Esophagus (tissue), 2 donors: Measurements from ENCODE around the gene ZDHHC20. TPM values are rescaled to one million over a fixed set of nuclear protein-coding genes. Genes with fewer than 3 reads are reported as not detected.

Experiments
- H3K27ac ChIP-seq, 2 donors: one replicate each; pipeline ENCODE4 v1.5.1; 2013; ENCODE audit warnings: low read depth in 2 of 2, mild to moderate bottlenecking in 2 of 2, inconsistent platforms in 1 of 2, low read length in 1 of 2, moderate library complexity in 1 of 2
- H3K27me3 ChIP-seq, 2 donors: one replicate each; pipeline ENCODE4 v1.6.1; 2013; ENCODE audit warnings: low read length in 2 of 2, control low read depth in 1 of 2, mild to moderate bottlenecking in 1 of 2; ENCODE audit not compliant: insufficient read depth in 2 of 2, control insufficient read depth in 1 of 2
- H3K36me3 ChIP-seq, 2 donors: one replicate each; pipeline ENCODE4 v1.6.1; 2013; ENCODE audit warnings: low read length in 1 of 2; ENCODE audit not compliant: control insufficient read depth in 2 of 2, insufficient read depth in 2 of 2
- H3K4me1 ChIP-seq, 2 donors: one replicate each; pipeline ENCODE4 v1.6.1; 2013; ENCODE audit warnings: low read length in 1 of 2; ENCODE audit not compliant: control insufficient read depth in 2 of 2, insufficient read depth in 2 of 2
- H3K4me3 ChIP-seq, 2 donors: one replicate each; pipeline ENCODE4 v1.5.1; 2013; ENCODE audit warnings: low read length in 2 of 2, mild to moderate bottlenecking in 2 of 2, low read depth in 1 of 2, moderate library complexity in 1 of 2
- H3K9me3 ChIP-seq, 2 donors: one replicate each; pipeline ENCODE4 v1.6.1; 2013; ENCODE audit warnings: mild to moderate bottlenecking in 2 of 2, low read depth in 1 of 2, low read length in 1 of 2, moderate library complexity in 1 of 2; ENCODE audit not compliant: control insufficient read depth in 2 of 2, insufficient read depth in 1 of 2
- WGBS, 2 donors: extraction: QIAGEN DNeasy Blood & Tissue Kit; methylation state at CpG; one replicate each; pipeline ENCODE4 v1.1.7; 2013; 5-methylcytosine and 5-hydroxymethylcytosine counted together
- polyA plus RNA-seq, 2 donors: library from polyadenylated mRNA; stranded (reverse); fragments of 200-250 nt; gene quantifications; one replicate each; pipeline ENCODE4 v1.2.3, GENCODE V29; 2013
- donor health status: healthy with polysubstance abuse.
- donor health status: Bipolar disorder and iron deficiency.

ZDHHC20 gene
- polyA plus RNA-seq, 2 donors, result 20.3 to 27.9 TPM

GRCh38 chr13:21355304-21355703, 103.8 kb downstream of the ZDHHC20 start:
- H3K27ac ChIP-seq, result no peak overlapping the region
- no peaks in the 10 kb centered on the region for H3K9me3 ChIP-seq
- no peaks in the 10 kb centered on the region for H3K27me3 ChIP-seq
- no peak overlapping the region for H3K4me3 ChIP-seq
- 82 to 86% methylated on average over 3 of the region's 3 CpGs for WGBS, 2 donors
- H3K4me1 ChIP-seq, result no peaks in the 10 kb centered on the region
- no peaks in the 10 kb centered on the region for H3K36me3 ChIP-seq

- WGBS, 2 donors, result 93 to 94% methylated on average over 13 of the region's 13 CpGs
- Histone ChIP-seq H3K27me3 (no peaks in the 10 kb centered on the region), H3K27ac (no peak overlapping the region), H3K4me3 (no peak overlapping the region), H3K36me3 (no peaks in the 10 kb centered on the region), H3K9me3 (no peaks in the 10 kb centered on the region), H3K4me1 (no peaks in the 10 kb centered on the region)
Observed at GRCh38 chr13:21354721-21355120, 104.4 kb downstream of the ZDHHC20 start.

GRCh38 chr13:21348488-21349120, 110.5 kb downstream of the ZDHHC20 start:
- H3K4me1 ChIP-seq, result no peaks in the 10 kb centered on the region
- H3K27me3 ChIP-seq, result no peaks in the 10 kb centered on the region
- H3K4me3 ChIP-seq, result no peak overlapping the region
- WGBS, 2 donors, result 74 to 79% methylated on average over 6 of the region's 6 CpGs
- H3K36me3 ChIP-seq, result no peaks in the 10 kb centered on the region
- H3K27ac ChIP-seq, result no peak overlapping the region
- H3K9me3 ChIP-seq, result no peaks in the 10 kb centered on the region

GRCh38 chr13:21347753-21348318, 111.3 kb downstream of the ZDHHC20 start:
- no peaks in the 10 kb centered on the region for H3K9me3 ChIP-seq
- H3K36me3 ChIP-seq, result no peaks in the 10 kb centered on the region
- H3K27me3 ChIP-seq, result no peaks in the 10 kb centered on the region
- no peak overlapping the region for H3K4me3 ChIP-seq
- no peak overlapping the region for H3K27ac ChIP-seq
- 89 to 90% methylated on average over 10 of the region's 10 CpGs for WGBS, 2 donors
- H3K4me1 ChIP-seq, result no peaks in the 10 kb centered on the region

DNA sequence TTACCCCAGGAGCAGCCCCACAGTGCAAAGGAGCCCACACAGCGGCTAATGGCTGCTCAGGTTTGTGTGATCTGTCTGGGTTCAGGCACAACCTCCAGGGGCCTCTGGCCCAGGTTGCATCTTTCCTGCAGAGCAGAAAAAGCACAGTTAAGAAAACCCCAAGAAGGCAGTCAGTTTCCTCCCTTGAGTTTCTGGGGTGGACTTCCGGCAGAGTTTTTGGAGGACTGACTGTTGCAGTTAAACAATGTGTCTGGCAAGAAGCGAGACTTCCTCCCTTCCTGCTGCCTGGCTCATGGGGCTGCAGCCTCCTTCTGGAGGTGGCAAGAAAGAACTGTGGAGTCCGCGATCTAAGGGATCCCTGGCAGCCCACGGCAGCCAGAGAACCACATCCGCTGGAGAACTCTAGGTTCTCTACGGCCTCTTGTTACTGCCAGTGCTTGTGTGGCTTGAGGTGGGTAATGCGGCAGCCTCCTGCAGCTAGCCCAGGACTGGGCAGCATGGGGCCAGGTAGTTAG, 114.4 kb downstream of the ZDHHC20 start:
- Histone ChIP-seq H3K4me3 (no peak overlapping the region), H3K4me1 (no peaks in the 10 kb centered on the region), H3K27ac (peak overlapping the region in 1 of 2 donors; percentile 19), H3K36me3 (no peaks in the 10 kb centered on the region), H3K27me3 (no peaks in the 10 kb centered on the region), H3K9me3 (no peaks in the 10 kb centered on the region)
- 62 to 74% methylated on average over 9 of the region's 9 CpGs for WGBS, 2 donors

DNA sequence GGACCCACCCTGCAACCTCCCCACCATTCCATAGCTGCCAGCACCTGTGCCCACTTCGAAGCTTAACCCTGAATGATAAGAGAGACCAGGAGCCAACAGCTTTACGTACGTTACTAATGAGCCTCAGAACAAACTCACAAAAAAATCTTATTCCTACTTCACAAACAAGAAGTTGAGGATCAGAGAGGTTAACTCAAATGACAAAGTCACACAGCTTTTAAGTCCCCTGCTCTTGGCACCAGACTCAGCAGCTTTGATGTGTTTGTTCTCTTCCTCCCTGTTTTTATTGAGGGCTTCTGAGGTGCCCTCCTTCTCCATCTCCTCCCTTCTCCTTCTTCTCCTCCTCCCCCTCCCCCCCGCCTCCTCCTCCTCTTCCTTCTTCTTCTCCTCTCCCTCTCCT, 115.4 kb downstream of the ZDHHC20 start:
- Histone ChIP-seq H3K27ac (no peak overlapping the region), H3K4me3 (no peak overlapping the region), H3K36me3 (no peaks in the 10 kb centered on the region), H3K9me3 (no peaks in the 10 kb centered on the region), H3K27me3 (no peaks in the 10 kb centered on the region), H3K4me1 (peaks cover 0 to 3% of the 10 kb centered on the region in 2 donors)
- 91 to 94% methylated on average over 4 of the region's 4 CpGs for WGBS, 2 donors

DNA sequence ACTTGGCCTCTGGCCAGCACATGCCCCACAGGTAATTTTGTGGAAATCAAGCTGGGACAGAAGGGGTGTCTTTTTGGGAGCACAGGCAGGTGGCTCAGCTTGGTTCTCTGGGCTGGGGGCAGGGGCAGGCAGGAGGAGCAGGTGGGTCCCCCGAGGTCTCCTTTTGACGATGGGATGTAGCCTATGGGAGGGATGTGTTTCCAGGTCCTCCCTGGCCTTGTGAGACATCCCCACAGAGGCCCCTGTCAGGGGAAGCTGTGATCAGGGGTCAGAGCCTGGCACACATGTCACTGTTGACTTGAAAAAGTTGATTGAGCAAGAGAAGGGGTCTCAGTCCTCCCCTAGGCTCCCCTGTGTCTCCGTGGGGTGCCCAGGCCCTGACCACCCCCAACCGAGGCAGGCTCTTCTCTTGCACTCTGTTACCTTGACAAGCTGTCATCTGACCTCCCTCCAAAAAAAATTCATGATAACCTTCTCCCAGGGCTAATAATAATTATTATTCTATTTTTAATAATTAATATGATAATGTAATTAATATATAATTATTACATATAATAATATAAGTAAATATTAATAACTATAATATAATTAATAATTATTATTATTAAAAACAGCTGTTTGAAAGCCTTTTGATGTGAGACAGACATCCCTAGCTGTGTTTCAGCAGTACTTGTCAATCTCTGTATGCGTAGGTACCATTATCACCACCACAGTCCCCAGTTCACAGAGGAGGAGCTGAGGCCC, 116.2 kb downstream of the ZDHHC20 start:
- Histone ChIP-seq H3K9me3 (no peaks in the 10 kb centered on the region), H3K4me1 (peaks cover 0 to 3% of the 10 kb centered on the region in 2 donors), H3K4me3 (no peak overlapping the region), H3K36me3 (no peaks in the 10 kb centered on the region), H3K27me3 (no peaks in the 10 kb centered on the region), H3K27ac (no peak overlapping the region)
- 80 to 83% methylated on average over 5 of the region's 5 CpGs for WGBS, 2 donors

- H3K27ac ChIP-seq, result no peak overlapping the region
- H3K36me3 ChIP-seq, result no peaks in the 10 kb centered on the region
- H3K4me1 ChIP-seq, result peaks cover 0 to 3% of the 10 kb centered on the region in 2 donors
- H3K4me3 ChIP-seq, result no peak overlapping the region
- 85 to 86% methylated on average over 19 of the region's 19 CpGs for WGBS, 2 donors
- no peaks in the 10 kb centered on the region for H3K27me3 ChIP-seq
- no peaks in the 10 kb centered on the region for H3K9me3 ChIP-seq
Observed at GRCh38 chr13:21341637-21342422, 117.3 kb downstream of the ZDHHC20 start.

DNA sequence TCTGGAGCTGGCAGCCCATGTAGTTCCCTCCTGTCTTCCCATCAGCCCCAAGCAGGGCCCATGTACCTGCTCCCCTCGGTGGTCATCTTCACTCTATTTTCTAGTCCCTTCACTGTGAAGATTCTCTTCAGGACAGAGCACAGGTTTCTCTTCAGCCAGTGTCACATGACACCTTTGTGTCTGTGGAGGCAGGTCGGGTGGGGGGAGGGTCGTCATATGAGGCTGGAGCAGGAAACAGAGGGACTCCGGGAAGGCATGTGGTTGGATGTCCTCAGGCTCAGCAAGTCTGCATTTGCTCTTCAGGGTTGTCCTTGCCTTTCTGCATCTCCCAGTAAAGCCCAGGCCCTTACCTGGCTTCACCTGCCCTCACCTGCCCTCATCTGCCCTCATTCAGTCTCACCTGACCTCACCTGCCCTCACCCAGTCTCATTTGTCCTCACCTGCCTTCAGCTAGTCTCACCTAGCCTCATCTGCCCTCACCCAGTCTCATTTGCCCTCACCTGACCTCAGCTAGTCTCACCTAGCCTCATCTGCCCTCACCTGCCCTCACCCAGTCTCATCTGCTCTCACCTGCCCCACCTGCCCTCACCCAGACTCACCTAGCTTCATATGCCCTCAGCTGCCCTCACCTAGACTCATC, 120.3 kb downstream of the ZDHHC20 start:
- Histone ChIP-seq H3K4me1 (peaks cover 0 to 3% of the 10 kb centered on the region in 2 donors), H3K27ac (no peak overlapping the region), H3K36me3 (no peaks in the 10 kb centered on the region), H3K9me3 (no peaks in the 10 kb centered on the region), H3K27me3 (no peaks in the 10 kb centered on the region), H3K4me3 (no peak overlapping the region)
- whole genome bisulfite sequencing, 2 donors, result 32 to 33% methylated on average over 4 of the region's 4 CpGs
